Measurements from ENCODE around the gene RPL22L1. TPM values are rescaled to one million over a fixed set of nuclear protein-coding genes. Genes with fewer than 3 reads are reported as not detected.
"Not testable (repeated sequence)": the region's sequence is repeated elsewhere in the genome, so short reads cannot be mapped to it uniquely, and the experiment has no call there.

Gene RPL22L1
- total and polyA plus RNA-seq, 2 donors from 2014 or later: 34.1 to 45.1 TPM

DNA sequence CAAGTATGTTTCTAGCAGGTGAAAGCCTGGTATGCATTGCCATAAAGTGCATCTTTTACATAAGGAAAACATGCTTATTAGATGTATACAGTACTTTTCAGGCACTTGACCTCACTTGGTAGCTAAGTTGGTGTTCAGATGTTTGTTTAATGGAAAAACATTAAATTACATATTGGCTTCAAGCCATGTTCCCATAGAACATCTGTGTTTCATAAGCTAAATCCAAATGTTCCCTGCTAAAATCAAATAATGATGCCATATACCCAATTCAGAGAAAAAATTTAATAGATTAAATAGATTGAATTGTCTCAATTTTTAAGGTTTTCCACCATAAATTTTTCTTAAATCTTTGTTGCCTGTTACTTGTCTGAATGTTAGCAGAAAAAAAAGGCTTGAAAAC, 19.1 kb upstream of the RPL22L1 start:
- Histone ChIP-seq H3K4me3 (ENCODE audit: low read length in 3 of 3) (no peak overlapping the region), H3K9me3 (ENCODE audit: control insufficient read depth in 2 of 3, insufficient read depth in 1 of 3, low read length in 3 of 3) (no peaks in the 10 kb centered on the region), H3K36me3 (ENCODE audit: control insufficient read depth in 2 of 3, insufficient read depth in 3 of 3, low read length in 3 of 3) (no peaks in the 10 kb centered on the region), H3K27me3 (ENCODE audit: control insufficient read depth, insufficient read depth, low read length) (no peaks in the 10 kb centered on the region), H3K9ac (ENCODE audit: low read length in 3 of 3) (no peak overlapping the region), H3K4me1 (ENCODE audit: control insufficient read depth in 2 of 3, insufficient read depth in 2 of 3, low read depth in 1 of 3, low read length in 3 of 3) (no peaks in the 10 kb centered on the region), H3K27ac (ENCODE audit: low read depth in 2 of 2, low read length in 2 of 2) (no peak overlapping the region)
- TF ChIP-seq, protein P1, sequence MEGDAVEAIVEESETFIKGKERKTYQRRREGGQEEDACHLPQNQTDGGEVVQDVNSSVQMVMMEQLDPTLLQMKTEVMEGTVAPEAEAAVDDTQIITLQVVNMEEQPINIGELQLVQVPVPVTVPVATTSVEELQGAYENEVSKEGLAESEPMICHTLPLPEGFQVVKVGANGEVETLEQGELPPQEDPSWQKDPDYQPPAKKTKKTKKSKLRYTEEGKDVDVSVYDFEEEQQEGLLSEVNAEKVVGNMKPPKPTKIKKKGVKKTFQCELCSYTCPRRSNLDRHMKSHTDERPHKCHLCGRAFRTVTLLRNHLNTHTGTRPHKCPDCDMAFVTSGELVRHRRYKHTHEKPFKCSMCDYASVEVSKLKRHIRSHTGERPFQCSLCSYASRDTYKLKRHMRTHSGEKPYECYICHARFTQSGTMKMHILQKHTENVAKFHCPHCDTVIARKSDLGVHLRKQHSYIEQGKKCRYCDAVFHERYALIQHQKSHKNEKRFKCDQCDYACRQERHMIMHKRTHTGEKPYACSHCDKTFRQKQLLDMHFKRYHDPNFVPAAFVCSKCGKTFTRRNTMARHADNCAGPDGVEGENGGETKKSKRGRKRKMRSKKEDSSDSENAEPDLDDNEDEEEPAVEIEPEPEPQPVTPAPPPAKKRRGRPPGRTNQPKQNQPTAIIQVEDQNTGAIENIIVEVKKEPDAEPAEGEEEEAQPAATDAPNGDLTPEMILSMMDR (IDR thresholded peaks at IDR 0.05; ENCODE audit: borderline replicate concordance, extremely low read depth, insufficient read depth): no peak
- DNase-seq: no peak
- FAIRE-seq: no peak
- intact Hi-C loops (cut with DNase I): no loop called here

DNA sequence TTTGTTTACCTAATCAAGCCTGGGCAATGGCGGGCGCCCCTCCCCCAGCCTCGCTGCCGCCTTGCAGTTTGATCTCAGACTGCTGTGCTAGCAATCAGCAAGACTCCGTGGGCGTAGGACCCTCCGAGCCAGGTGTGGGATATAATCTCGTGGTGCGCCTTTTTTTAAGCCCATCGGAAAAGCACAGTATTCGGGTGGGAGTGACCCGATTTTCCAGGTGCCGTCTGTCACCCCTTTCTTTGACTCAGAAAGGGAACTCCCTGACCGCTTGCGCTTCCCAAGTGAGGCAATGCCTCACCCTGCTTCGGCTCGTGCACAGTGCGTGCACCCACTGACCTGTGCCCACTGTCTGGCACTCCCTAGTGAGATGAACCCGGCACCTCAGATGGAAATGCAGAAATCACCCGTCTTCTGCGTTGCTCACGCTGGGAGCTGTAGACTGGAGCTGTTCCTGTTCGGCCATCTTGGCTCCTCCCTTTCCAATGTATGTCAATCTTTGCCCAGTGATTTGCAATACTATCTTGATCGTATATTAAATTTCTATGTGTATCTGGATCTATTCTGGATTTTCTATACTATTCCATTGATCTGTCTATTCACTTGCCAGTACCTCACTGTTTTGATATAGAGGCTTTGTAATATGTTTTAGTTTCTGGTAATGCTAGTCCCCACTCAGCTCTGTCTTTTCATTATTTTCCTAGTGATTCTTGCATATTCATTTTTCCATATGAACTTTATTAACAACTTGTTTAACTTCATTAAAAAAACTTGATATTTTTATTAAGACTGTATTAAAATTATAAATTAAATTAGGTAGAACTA, 14.3 kb upstream of the RPL22L1 start:
- H3K27me3 ChIP-seq (ENCODE audit: control insufficient read depth, insufficient read depth, low read length); intact Hi-C loops (cut with DNase I); H3K9ac ChIP-seq (ENCODE audit: low read length in 3 of 3); DNase-seq; H3K27ac ChIP-seq (ENCODE audit: low read depth in 2 of 2, low read length in 2 of 2); H3K9me3 ChIP-seq (ENCODE audit: control insufficient read depth in 2 of 3, insufficient read depth in 1 of 3, low read length in 3 of 3); H3K4me1 ChIP-seq (ENCODE audit: control insufficient read depth in 2 of 3, insufficient read depth in 2 of 3, low read depth in 1 of 3, low read length in 3 of 3); FAIRE-seq; H3K36me3 ChIP-seq (ENCODE audit: control insufficient read depth in 2 of 3, insufficient read depth in 3 of 3, low read length in 3 of 3); H3K4me3 ChIP-seq (ENCODE audit: low read length in 3 of 3): not testable (repeated sequence)

- FAIRE-seq; intact Hi-C loops (cut with DNase I): not testable (repeated sequence)
These were observed 8.7 kb upstream of the RPL22L1 start for GRCh38 chr3:170878688-170879087.

DNA sequence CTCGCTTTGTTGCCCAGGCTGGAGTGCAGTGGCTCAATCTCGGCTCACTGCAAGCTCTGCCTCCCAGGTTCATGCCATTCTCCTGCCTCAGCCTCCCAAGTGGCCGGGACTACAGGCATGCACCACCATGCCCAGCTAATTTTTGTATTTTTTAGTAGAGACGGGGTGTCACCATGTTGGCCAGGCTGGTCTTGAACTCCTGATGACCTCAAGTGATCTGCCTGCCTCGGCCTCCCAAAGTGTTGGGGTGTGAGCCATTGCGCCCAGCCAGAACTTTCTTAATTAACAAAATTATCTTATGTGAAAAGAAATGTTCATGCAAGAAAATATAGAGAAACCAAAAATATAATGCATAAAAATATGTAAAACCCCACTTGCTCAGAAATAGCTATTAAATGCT, 7.3 kb upstream of the RPL22L1 start:
- H3K4me1 ChIP-seq (ENCODE audit: control insufficient read depth in 2 of 3, insufficient read depth in 2 of 3, low read depth in 1 of 3, low read length in 3 of 3); H3K4me3 ChIP-seq (ENCODE audit: low read length in 3 of 3); H3K27ac ChIP-seq (ENCODE audit: low read depth in 2 of 2, low read length in 2 of 2); FAIRE-seq; H3K9ac ChIP-seq (ENCODE audit: low read length in 3 of 3); H3K27me3 ChIP-seq (ENCODE audit: control insufficient read depth, insufficient read depth, low read length); H3K36me3 ChIP-seq (ENCODE audit: control insufficient read depth in 2 of 3, insufficient read depth in 3 of 3, low read length in 3 of 3); H3K9me3 ChIP-seq (ENCODE audit: control insufficient read depth in 2 of 3, insufficient read depth in 1 of 3, low read length in 3 of 3); intact Hi-C loops (cut with DNase I); DNase-seq: not testable (repeated sequence)

More at GRCh38 chr3:170878688-170879087, 8.7 kb upstream of the RPL22L1 start:
- not testable (repeated sequence) for H3K27me3 ChIP-seq (ENCODE audit: control insufficient read depth, insufficient read depth, low read length); H3K9ac ChIP-seq (ENCODE audit: low read length in 3 of 3); DNase-seq; H3K9me3 ChIP-seq (ENCODE audit: control insufficient read depth in 2 of 3, insufficient read depth in 1 of 3, low read length in 3 of 3); H3K27ac ChIP-seq (ENCODE audit: low read depth in 2 of 2, low read length in 2 of 2); H3K36me3 ChIP-seq (ENCODE audit: control insufficient read depth in 2 of 3, insufficient read depth in 3 of 3, low read length in 3 of 3); H3K4me3 ChIP-seq (ENCODE audit: low read length in 3 of 3); H3K4me1 ChIP-seq (ENCODE audit: control insufficient read depth in 2 of 3, insufficient read depth in 2 of 3, low read depth in 1 of 3, low read length in 3 of 3)

DNA sequence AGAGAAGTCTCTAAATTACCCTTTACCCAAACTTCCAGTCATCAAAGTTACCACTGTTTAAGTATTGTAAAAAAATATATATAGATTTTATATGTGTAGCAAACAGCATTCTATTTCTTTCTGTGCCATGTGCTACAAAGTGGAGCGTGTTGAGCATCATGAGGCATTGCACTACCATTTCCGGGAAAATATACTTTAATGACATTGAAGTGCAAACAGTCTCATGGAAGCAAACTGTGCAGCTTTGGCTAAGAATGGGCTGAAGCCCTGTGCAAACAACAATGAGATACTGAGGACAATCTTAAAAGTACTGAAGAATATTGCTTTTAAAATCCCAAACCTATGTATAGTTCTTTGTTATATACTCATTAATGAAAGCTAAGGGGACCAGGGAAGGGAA, 6.5 kb upstream of the RPL22L1 start:
- Histone ChIP-seq H3K4me3 (ENCODE audit: low read length in 3 of 3) (no peak overlapping the region), H3K4me1 (ENCODE audit: control insufficient read depth in 2 of 3, insufficient read depth in 2 of 3, low read depth in 1 of 3, low read length in 3 of 3) (no peaks in the 10 kb centered on the region), H3K27me3 (ENCODE audit: control insufficient read depth, insufficient read depth, low read length) (no peaks in the 10 kb centered on the region), H3K9me3 (ENCODE audit: control insufficient read depth in 2 of 3, insufficient read depth in 1 of 3, low read length in 3 of 3) (no peaks in the 10 kb centered on the region), H3K27ac (ENCODE audit: low read depth in 2 of 2, low read length in 2 of 2) (no peak overlapping the region), H3K9ac (ENCODE audit: low read length in 3 of 3) (no peak overlapping the region), H3K36me3 (ENCODE audit: control insufficient read depth in 2 of 3, insufficient read depth in 3 of 3, low read length in 3 of 3) (no peaks in the 10 kb centered on the region)
- intact Hi-C loops (cut with DNase I): no loop called here
- DNase-seq (no peak), FAIRE-seq (no peak)
- TF ChIP-seq, protein P1 (IDR thresholded peaks at IDR 0.05; ENCODE audit: borderline replicate concordance, extremely low read depth, insufficient read depth): no peak

Measured in kidney (tissue), 14 donors.